ENCODE measurements around the gene PID1. TPM values are rescaled to one million over a fixed set of nuclear protein-coding genes. Genes with fewer than 3 reads are reported as not detected.

The PID1 gene
- total RNA-seq, 1 donor from 2014 or later: 0.91 TPM

DNA sequence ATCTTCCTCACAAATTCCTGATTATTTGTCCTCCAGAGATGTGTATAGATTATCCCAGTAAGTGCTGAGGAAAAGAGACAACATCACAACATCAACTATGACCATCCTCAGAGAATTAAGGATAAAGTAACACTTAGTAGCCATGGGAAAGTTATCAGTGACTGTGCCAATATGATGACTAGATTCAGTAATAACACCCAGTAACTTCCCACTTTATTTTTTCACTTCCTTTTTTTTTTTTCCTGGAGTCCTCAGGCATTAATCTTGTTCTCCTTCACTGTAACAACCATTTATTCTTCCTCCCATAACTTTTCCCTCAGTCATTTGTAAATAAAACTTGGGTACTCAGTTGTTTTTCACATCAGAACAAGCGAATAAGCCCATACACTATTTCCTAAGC is 16.7 kb upstream of the PID1 start:
- Mint-ChIP-seq H3K36me3 (ENCODE audit: low read depth) (peaks cover 4% of the 10 kb centered on the region), H3K9me3 (peaks cover 6% of the 10 kb centered on the region), H3K4me3 (no peak overlapping the region), H3K27ac (ENCODE audit: unreplicated experiment) (no peak overlapping the region), H3K27me3 (ENCODE audit: low read depth) (peaks cover 8% of the 10 kb centered on the region), H3K4me1 (no peaks in the 10 kb centered on the region)
- no peak for DNase-seq (ENCODE audit: low read depth, low spot score)
- TF ChIP-seq, protein P1, sequence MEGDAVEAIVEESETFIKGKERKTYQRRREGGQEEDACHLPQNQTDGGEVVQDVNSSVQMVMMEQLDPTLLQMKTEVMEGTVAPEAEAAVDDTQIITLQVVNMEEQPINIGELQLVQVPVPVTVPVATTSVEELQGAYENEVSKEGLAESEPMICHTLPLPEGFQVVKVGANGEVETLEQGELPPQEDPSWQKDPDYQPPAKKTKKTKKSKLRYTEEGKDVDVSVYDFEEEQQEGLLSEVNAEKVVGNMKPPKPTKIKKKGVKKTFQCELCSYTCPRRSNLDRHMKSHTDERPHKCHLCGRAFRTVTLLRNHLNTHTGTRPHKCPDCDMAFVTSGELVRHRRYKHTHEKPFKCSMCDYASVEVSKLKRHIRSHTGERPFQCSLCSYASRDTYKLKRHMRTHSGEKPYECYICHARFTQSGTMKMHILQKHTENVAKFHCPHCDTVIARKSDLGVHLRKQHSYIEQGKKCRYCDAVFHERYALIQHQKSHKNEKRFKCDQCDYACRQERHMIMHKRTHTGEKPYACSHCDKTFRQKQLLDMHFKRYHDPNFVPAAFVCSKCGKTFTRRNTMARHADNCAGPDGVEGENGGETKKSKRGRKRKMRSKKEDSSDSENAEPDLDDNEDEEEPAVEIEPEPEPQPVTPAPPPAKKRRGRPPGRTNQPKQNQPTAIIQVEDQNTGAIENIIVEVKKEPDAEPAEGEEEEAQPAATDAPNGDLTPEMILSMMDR (conservative IDR thresholded peaks at IDR 0.05): no peak

DNA sequence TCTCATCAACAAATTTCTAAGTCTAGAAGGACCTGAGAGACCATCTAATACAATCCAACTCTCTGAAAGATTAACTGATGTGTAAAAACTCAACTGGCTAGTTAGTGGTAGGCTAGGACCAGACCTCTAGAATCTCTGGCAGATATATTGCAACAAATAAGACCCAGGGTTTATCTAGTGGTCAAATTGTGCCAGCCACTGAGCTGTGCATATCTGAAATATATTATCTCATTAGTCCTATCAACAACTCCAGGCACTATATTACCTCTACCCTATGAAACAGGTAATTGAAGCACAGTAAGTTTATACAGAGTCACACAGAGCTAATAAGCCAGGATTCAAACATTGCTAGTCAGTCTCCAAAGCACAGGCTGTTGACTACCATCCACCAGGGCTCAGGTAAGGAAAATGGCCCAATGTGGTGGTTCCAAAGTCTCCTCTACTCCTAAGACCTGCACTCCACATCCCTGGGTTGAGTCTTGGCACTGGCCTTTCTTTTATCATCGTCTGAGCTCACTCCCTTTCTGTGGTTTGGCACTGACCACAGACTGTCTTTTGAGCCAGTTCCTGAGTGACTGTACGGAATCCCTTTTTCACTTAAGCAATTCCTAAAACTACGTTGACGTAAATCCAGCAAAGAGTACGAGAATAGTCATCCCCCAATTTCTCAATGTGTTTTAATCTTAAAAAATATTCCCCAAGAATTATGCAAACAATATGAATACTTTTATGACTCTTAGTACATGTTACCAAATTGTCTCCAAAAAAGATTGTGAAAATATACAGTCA is 11.9 kb upstream of the PID1 start:
- peaks cover 8% of the 10 kb centered on the region for H3K27me3 Mint-ChIP-seq (ENCODE audit: low read depth)
- H3K9me3 Mint-ChIP-seq: peaks cover 2% of the 10 kb centered on the region
- DNase-seq (ENCODE audit: low read depth, low spot score): no peak
- TF ChIP-seq, protein P1 (conservative IDR thresholded peaks at IDR 0.05): no peak
- no peak overlapping the region for H3K27ac Mint-ChIP-seq (ENCODE audit: unreplicated experiment)
- no peaks in the 10 kb centered on the region for H3K4me1 Mint-ChIP-seq
- no peaks in the 10 kb centered on the region for H3K36me3 Mint-ChIP-seq (ENCODE audit: low read depth)
- H3K4me3 Mint-ChIP-seq: no peak overlapping the region

DNA sequence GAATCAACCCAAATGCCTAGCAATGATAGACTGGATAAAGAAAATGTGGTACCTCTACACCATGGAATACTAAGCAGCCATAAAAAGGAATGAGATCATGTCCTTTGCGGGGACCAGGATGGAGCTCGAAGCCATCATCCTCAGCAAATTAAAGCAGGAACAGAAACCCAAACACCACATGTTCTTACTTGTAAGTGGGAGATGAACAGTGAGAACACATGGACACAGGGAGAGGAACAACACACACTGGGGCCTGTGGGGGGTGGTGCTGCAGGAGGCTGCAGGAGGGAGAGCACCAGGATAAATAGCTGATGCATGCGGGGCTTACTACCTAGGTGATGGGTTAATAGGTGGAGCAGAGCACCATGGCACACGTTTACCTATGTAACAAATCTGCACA is 8.4 kb upstream of the PID1 start:
- TF ChIP-seq, protein P1 (conservative IDR thresholded peaks at IDR 0.05): no peak
- Mint-ChIP-seq H3K9me3 (no peaks in the 10 kb centered on the region), H3K36me3 (ENCODE audit: low read depth) (no peaks in the 10 kb centered on the region), H3K27ac (ENCODE audit: unreplicated experiment) (no peak overlapping the region), H3K4me1 (no peaks in the 10 kb centered on the region), H3K27me3 (ENCODE audit: low read depth) (peaks cover 2% of the 10 kb centered on the region), H3K4me3 (no peak overlapping the region)
- DNase-seq (ENCODE audit: low read depth, low spot score): no peak

DNA sequence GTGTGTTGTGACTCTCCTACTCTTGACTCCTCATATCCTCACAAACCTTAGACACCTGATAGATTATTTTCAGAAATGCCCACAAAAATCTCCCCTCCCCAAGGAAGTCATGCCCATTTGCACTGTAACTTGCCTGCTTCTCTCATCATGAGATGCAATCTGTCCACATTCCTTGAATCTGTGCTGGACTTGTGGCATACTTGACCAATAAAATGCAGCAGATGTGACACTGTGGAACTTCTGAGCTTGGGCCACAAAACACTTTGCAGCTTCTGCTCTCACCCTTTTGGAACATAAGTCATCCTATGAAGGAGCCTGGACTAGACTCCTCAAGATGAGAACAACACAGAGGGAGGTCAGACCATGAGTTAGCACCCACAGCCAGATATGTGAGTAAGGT is 4.4 kb upstream of the PID1 start:
- Mint-ChIP-seq H3K4me1 (peaks cover 5% of the 10 kb centered on the region), H3K4me3 (no peak overlapping the region), H3K27ac (ENCODE audit: unreplicated experiment) (no peak overlapping the region), H3K27me3 (ENCODE audit: low read depth) (peaks cover 31% of the 10 kb centered on the region), H3K36me3 (ENCODE audit: low read depth) (no peaks in the 10 kb centered on the region), H3K9me3 (no peaks in the 10 kb centered on the region)
- TF ChIP-seq, protein P1 (conservative IDR thresholded peaks at IDR 0.05): no peak
- DNase-seq (ENCODE audit: low read depth, low spot score): no peak

DNA sequence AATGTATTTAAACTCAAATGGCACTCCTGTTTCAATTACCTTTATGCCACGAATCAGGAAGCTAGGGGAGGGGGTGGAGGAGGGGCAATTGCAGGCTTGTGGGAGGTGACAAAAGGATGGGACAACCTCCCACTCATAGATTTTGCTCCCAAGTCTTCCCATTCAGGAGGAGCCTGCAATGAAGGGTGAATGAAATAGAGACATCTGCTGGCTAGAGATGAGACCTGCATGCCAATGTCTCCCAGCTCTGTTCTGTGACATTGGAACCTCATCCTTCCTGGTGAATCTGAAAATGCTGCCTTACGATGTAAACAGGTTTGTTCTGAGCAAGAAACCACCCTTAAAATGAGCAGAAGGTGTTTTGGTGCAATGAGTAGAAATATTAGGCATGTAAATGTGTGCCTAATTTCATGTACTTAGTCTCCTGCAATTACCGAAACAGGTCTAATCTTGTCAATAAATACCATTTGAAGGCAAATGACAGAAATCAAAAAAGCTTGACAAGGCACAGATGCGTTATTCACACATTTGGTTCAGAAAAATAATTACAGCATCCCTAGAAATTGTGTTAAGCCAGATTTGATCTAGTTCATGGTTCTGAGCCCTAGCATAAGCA is 2.7 kb upstream of the PID1 start:
- Mint-ChIP-seq H3K9me3 (no peaks in the 10 kb centered on the region), H3K27ac (ENCODE audit: unreplicated experiment) (no peak overlapping the region), H3K27me3 (ENCODE audit: low read depth) (peaks cover 48% of the 10 kb centered on the region), H3K36me3 (ENCODE audit: low read depth) (no peaks in the 10 kb centered on the region), H3K4me3 (peak overlapping the region; percentile 82), H3K4me1 (peaks cover 5% of the 10 kb centered on the region)
- TF ChIP-seq, protein P1 (conservative IDR thresholded peaks at IDR 0.05): peak; percentile 83
- DNase-seq (ENCODE audit: low read depth, low spot score): peak; percentile 47
